GM04503 (cell line): Measurements from ENCODE around the gene THOP1.
"Not testable (repeated sequence)": the region's sequence is repeated elsewhere in the genome, so short reads cannot be mapped to it uniquely, and the experiment has no call there.

Source experiments
- DNase-seq: peaks from one replicate; pipeline ENCODE4 v3.0.0-alpha.2; 2012; ENCODE audit warnings: low read depth

Gene THOP1

GRCh38 chr19:2782936-2783780 is 2.1 kb upstream of the THOP1 start, which contains the start of gene SGTA:
SGTA (minus strand) TSS chr19:2783273; CDS start chr19:2769068, 14,205 bp downstream.
- peak; percentile 94 for DNase-seq

- DNase-seq, result no peak
These were observed 1.5 kb upstream of the THOP1 start for GRCh38 chr19:2783781-2784145.

GRCh38 chr19:2787115-2787514 is 1.8 kb downstream of the THOP1 start:
- DNase-seq, result no peak

GRCh38 chr19:2788237-2788636 is 2.9 kb downstream of the THOP1 start:
- DNase-seq, result no peak

- DNase-seq, result no peak
These were observed 4.9 kb downstream of the THOP1 start for GRCh38 chr19:2790194-2790556.

GRCh38 chr19:2790557-2791271 is 5.4 kb downstream of the THOP1 start:
- no peak for DNase-seq

GRCh38 chr19:2791440-2791839 is 6.1 kb downstream of the THOP1 start:
- no peak for DNase-seq

GRCh38 chr19:2791876-2792275 is 6.6 kb downstream of the THOP1 start:
- DNase-seq, result no peak

GRCh38 chr19:2792666-2793065 is 7.4 kb downstream of the THOP1 start:
- DNase-seq, result not testable (repeated sequence)

GRCh38 chr19:2793126-2793525 is 7.8 kb downstream of the THOP1 start:
- DNase-seq, result no peak

- no peak for DNase-seq
These were observed 8.3 kb downstream of the THOP1 start for GRCh38 chr19:2793577-2793976.

GRCh38 chr19:2795827-2796658 is 10.7 kb downstream of the THOP1 start:
- DNase-seq, result no peak

- DNase-seq, result no peak
These were observed 11.5 kb downstream of the THOP1 start for GRCh38 chr19:2796659-2797266.

GRCh38 chr19:2797280-2797679 is 12.0 kb downstream of the THOP1 start:
- no peak for DNase-seq

GRCh38 chr19:2798158-2798685 is 12.9 kb downstream of the THOP1 start:
- DNase-seq, result no peak

GRCh38 chr19:2798733-2799132 is 13.4 kb downstream of the THOP1 start:
- DNase-seq, result no peak

GRCh38 chr19:2799273-2800020 is 14.1 kb downstream of the THOP1 start:
- DNase-seq, result no peak

- no peak for DNase-seq
These were observed 15.2 kb downstream of the THOP1 start for GRCh38 chr19:2800506-2800905.

GRCh38 chr19:2802826-2803225 is 17.5 kb downstream of the THOP1 start:
- DNase-seq, result no peak

- no peak for DNase-seq
These were observed 18.3 kb downstream of the THOP1 start for GRCh38 chr19:2803486-2804155.
